Stimulated activated naive CD8-positive, alpha-beta T cell treated with anti-CD3 and anti-CD28 coated beads, Interleukin-15, Interleukin-2, amounts not matched to agents 100 ng/mL and 50 ng/mL, for 24 hours (primary cell): Measurements from ENCODE around the gene IL13.
"Not testable (repeated sequence)": the region's sequence is repeated elsewhere in the genome, so short reads cannot be mapped to it uniquely, and the experiment has no call there.

Source experiments
- H3K27ac Mint-ChIP-seq: one replicate; pipeline ENCODE4 v1.8.0; 2021; ENCODE audit warnings: mild to moderate bottlenecking, mixed read lengths
- H3K27me3 Mint-ChIP-seq: one replicate; pipeline ENCODE4 v1.8.0; 2021; ENCODE audit warnings: mixed read lengths
- H3K36me3 Mint-ChIP-seq: one replicate; pipeline ENCODE4 v1.8.0; 2021; ENCODE audit warnings: low read depth, mixed read lengths
- H3K4me1 Mint-ChIP-seq: one replicate; pipeline ENCODE4 v1.8.0; 2021; ENCODE audit warnings: low read depth, mixed read lengths
- H3K4me3 Mint-ChIP-seq: one replicate; pipeline ENCODE4 v1.8.0; 2021; ENCODE audit warnings: mild to moderate bottlenecking, mixed read lengths
- H3K9me3 Mint-ChIP-seq: one replicate; pipeline ENCODE4 v1.8.0; 2021; ENCODE audit warnings: mixed read lengths

IL13 gene

DNA sequence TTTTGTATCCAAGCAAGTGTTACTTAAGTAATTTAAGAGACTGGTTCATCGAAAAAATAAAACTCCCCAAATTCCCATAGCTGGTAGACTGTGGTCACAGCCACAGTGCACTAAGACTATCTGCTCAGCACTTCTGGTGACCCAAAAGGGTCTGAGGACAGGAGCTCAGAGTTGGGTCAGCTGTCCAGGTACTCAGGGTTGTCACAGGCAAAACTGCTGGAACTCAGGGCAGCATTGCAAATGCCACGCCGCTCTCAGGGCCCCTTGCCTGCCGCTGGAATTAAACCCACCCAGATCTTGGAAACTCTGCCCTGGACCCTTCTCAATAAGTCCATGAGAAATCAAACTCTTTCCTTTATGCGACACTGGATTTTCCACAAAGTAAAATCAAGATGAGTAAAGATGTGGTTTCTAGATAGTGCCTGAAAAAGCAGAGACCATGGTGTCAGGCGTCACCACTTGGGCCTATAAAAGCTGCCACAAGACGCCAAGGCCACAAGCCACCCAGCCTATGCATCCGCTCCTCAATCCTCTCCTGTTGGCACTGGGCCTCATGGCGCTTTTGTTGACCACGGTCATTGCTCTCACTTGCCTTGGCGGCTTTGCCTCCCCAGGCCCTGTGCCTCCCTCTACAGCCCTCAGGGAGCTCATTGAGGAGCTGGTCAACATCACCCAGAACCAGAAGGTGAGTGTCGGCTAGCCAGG is at the start of gene IL13:
TSS of gene IL13 (plus strand) at position 498 of the 705 bp plus-strand sequence. CDS start at position 512, 14 bp downstream.
- no peaks in the 10 kb centered on the region for H3K36me3 Mint-ChIP-seq
- peak within 1 kb of the TSS; percentile 49 for H3K4me3 Mint-ChIP-seq
- no peaks in the 10 kb centered on the region for H3K9me3 Mint-ChIP-seq
- H3K27ac Mint-ChIP-seq: peak within 1 kb of the TSS; percentile 74
- peaks cover 52% of the 10 kb centered on the region for H3K4me1 Mint-ChIP-seq
- peaks cover 32% of the 10 kb centered on the region for H3K27me3 Mint-ChIP-seq

DNA sequence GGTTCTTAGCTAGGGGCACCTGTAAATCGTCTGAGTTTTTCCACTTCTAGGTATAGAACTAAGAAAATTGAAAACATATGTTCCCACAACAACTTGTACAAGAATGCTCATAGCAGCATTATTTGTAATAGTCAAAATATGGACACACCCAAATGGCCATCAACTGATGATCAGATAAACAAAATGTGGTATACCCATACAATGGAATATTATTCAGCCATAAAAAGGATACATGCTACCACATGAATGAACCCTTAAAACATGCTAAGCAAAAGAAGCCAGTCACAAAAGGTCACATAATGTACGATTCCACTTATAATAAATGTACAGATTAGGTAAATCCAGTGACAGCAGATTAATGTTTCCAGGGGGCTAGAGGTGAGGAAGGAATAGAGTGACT is 46.0 kb upstream of the IL13 start:
- Mint-ChIP-seq H3K36me3 (peaks cover 71% of the 10 kb centered on the region), H3K4me3 (no peak overlapping the region), H3K27me3 (no peaks in the 10 kb centered on the region), H3K27ac (no peak overlapping the region), H3K9me3 (peaks cover 3% of the 10 kb centered on the region), H3K4me1 (no peaks in the 10 kb centered on the region)

DNA sequence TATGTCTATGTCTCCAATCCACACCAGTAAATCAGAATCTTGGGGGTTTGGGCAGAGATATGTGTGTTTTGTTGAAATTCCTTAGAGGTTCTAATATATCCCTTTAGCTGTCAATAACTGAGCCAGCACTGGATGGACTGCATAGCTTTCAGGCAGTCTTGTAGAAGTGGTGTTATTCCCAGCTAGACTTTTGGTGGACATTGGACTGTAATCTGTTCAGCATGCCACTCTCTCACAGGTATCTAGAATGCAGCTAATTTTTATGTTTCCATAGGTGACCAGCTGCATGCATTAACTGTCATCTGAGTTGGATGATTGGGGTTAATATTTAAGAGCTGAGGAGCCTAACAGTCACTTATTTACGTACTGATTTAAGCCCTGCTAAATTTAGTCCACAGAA is 45.1 kb upstream of the IL13 start:
- Mint-ChIP-seq H3K4me1 (no peaks in the 10 kb centered on the region), H3K27me3 (no peaks in the 10 kb centered on the region), H3K4me3 (no peak overlapping the region), H3K27ac (no peak overlapping the region), H3K36me3 (peaks cover 76% of the 10 kb centered on the region), H3K9me3 (peaks cover 3% of the 10 kb centered on the region)

DNA sequence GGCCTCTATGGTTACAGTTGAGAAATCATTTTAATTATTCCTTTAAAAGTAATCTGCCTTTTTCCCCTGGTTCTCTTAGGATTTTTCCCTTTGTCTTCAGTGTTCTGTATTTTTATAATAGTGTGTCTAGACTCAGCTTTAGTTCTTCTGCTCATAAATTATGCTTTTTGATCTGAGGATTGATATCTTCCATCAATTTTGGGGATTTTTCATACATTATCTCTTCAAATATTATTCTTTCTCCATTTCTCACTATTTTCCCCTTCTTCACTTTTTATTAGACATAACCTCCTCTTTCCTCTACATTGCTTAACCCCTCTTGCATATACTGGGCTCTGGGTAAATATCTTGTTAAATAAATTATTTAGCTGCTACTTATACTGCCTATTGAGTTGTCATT is 36.3 kb upstream of the IL13 start:
- H3K36me3 Mint-ChIP-seq: peaks cover 58% of the 10 kb centered on the region
- H3K9me3 Mint-ChIP-seq: no peaks in the 10 kb centered on the region
- no peak overlapping the region for H3K27ac Mint-ChIP-seq
- H3K4me3 Mint-ChIP-seq: no peak overlapping the region
- H3K27me3 Mint-ChIP-seq: no peaks in the 10 kb centered on the region
- peaks cover 10% of the 10 kb centered on the region for H3K4me1 Mint-ChIP-seq

DNA sequence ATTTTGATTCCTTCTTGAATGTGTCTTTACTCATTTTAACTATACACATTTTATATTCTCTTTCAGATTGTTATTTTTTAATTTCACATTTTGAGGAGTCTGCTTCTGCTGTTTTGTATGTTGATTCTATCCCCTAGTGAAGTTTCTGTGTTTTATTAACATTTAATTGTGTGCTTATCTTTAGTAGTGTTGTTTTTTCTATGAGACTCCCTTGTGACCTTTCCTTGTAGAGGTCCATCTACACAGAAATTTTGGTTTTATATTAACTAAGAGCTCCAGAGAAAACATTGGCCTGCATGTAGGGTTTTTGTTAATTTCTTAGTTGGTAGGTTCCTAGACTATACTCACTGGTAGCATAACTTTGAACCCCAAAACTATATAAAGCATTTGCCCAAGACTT is 35.4 kb upstream of the IL13 start:
- Mint-ChIP-seq H3K36me3 (peaks cover 51% of the 10 kb centered on the region), H3K4me3 (no peak overlapping the region), H3K4me1 (peaks cover 10% of the 10 kb centered on the region), H3K27ac (no peak overlapping the region), H3K27me3 (no peaks in the 10 kb centered on the region), H3K9me3 (no peaks in the 10 kb centered on the region)

DNA sequence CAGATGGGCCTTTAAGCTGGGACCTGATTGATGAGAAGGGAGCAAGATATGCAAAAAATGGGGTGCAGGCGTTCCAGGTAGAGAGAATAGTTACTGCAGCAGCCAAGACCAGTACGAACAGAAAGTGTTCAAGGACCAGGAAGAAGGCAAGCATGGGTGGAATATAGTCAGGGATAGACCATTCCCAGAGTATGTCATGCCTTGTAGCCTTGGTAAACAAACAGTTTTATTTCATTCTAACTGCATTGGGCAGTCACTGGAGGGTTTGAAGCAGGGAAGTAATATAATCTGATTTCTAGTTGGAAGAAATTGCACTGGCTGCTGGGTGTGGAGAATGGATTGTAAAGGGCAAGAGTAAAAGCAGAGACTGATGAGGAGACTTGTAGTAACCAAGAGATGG is 30.5 kb upstream of the IL13 start:
- Mint-ChIP-seq H3K27ac (no peak overlapping the region), H3K9me3 (no peaks in the 10 kb centered on the region), H3K4me3 (no peak overlapping the region), H3K36me3 (peaks cover 45% of the 10 kb centered on the region), H3K4me1 (peaks cover 27% of the 10 kb centered on the region), H3K27me3 (no peaks in the 10 kb centered on the region)

DNA sequence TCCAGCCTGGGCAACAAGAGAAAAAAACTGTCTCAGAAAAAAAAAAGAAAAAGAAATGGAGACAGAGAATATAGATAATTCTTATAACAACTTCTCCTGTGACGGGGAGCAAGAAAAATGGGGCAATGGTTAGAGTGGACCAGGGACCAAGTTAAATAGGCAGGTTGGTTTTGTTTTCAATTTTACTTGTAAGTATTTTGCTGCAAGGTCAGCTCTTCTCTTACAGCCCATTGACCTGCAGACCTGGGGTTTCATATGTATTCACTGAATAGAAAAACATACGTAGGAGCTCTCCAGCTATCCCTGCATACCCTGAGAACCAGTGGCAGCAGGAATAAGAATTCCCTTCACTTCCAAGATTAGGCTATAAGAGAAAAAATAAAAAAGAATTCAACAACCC is 29.2 kb upstream of the IL13 start:
- Mint-ChIP-seq H3K9me3 (no peaks in the 10 kb centered on the region), H3K4me3 (no peak overlapping the region), H3K4me1 (peaks cover 18% of the 10 kb centered on the region), H3K27me3 (no peaks in the 10 kb centered on the region), H3K36me3 (peaks cover 47% of the 10 kb centered on the region), H3K27ac (peak overlapping the region; percentile 56)

DNA sequence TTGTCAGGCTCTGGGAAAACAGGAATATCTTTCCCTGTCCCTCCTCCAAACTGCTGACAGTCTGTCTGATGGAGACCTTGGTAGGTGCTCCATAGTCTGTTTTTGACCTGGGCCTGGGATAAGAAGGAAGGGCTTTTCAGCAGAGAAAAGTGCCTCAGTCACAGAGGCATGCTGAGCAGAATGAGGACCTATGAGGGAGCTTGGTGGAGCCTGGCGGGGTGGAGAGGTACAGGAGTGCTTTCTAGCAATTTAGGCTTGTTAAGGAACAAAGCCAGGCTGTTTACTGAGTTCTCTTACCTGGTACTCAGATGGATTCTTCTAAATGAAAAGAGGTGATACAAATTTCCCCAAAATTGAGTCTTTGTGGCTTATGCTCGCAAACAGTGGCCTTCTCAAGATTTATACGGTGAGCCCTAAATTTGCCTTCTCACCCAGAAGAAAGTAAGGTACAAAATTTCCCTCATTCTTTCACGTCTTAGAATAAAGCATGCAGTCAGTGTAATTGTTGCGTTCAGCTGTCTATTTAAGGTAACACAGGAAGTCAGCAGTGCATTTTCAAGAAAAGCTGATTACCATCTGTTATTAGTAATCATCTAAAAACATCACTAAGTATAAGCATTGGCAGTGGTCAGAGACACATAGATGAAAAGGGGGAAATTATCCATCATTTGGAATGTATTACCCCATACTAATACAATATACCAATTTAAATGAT is 28.6 kb upstream of the IL13 start:
- peaks cover 49% of the 10 kb centered on the region for H3K36me3 Mint-ChIP-seq
- peak overlapping the region; percentile 56 for H3K27ac Mint-ChIP-seq
- H3K4me1 Mint-ChIP-seq: peaks cover 17% of the 10 kb centered on the region
- no peaks in the 10 kb centered on the region for H3K27me3 Mint-ChIP-seq
- no peaks in the 10 kb centered on the region for H3K9me3 Mint-ChIP-seq
- H3K4me3 Mint-ChIP-seq: no peak overlapping the region

DNA sequence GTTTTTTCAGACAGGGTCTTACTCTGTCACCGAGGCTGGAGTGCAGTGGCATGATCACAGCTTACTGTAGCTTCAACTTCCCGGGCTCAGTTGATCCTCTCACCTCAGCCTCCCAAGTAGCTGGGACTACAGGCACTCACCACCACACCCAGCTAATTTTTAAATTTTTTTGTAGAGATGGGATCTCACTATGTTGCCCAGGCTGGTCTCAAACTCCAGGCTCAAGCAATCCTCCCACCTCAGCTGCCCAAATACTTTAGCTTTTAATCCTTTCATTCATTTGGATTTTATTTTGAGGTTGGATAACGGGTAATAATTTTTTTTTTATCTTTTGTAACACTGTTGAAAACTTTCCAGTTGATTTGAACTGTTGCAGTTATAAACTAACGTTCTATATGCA is 24.4 kb upstream of the IL13 start:
- Mint-ChIP-seq H3K36me3 (peaks cover 61% of the 10 kb centered on the region), H3K4me1 (peaks cover 55% of the 10 kb centered on the region)
- H3K27ac Mint-ChIP-seq, H3K4me3 Mint-ChIP-seq, H3K9me3 Mint-ChIP-seq, H3K27me3 Mint-ChIP-seq: not testable (repeated sequence)

DNA sequence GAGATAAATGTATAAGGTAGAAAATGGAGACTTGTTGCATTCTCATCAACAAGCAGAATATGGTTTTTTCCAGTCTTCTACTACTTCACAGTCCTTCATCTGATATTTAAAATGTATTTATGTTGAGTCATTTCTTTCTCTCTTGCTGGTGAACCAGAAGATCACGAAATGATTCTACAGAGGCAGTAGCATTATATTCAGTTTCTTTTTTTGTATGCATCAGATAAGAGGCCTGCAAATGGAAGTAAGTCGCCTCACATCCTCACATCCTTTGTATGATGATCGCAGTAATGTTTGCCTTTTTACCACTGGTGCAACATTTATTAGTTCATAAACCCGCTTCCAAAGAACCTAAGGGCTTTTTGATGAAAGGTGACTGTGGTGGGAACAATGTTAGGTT is 22.1 kb upstream of the IL13 start:
- Mint-ChIP-seq H3K27ac (peak overlapping the region; percentile 75), H3K36me3 (peaks cover 74% of the 10 kb centered on the region), H3K4me1 (peaks cover 68% of the 10 kb centered on the region)

DNA sequence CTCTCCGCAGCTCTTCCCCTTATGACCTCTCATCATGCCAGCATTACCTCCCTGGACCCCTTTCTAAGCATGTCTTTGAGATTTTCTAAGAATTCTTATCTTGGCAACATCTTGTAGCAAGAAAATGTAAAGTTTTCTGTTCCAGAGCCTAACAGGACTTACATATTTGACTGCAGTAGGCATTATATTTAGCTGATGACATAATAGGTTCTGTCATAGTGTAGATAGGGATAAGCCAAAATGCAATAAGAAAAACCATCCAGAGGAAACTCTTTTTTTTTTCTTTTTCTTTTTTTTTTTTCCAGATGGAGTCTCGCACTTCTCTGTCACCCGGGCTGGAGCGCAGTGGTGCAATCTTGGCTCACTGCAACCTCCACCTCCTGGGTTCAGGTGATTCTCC is 20.7 kb upstream of the IL13 start:
- Mint-ChIP-seq H3K27me3 (no peaks in the 10 kb centered on the region), H3K4me3 (no peak overlapping the region), H3K36me3 (peaks cover 72% of the 10 kb centered on the region), H3K4me1 (peaks cover 76% of the 10 kb centered on the region), H3K9me3 (no peaks in the 10 kb centered on the region), H3K27ac (peak overlapping the region; percentile 29)

More for the DNA sequence above, 22.1 kb upstream of the IL13 start:
- H3K27me3 Mint-ChIP-seq: no peaks in the 10 kb centered on the region
- no peaks in the 10 kb centered on the region for H3K9me3 Mint-ChIP-seq
- H3K4me3 Mint-ChIP-seq: peak overlapping the region; percentile 41

DNA sequence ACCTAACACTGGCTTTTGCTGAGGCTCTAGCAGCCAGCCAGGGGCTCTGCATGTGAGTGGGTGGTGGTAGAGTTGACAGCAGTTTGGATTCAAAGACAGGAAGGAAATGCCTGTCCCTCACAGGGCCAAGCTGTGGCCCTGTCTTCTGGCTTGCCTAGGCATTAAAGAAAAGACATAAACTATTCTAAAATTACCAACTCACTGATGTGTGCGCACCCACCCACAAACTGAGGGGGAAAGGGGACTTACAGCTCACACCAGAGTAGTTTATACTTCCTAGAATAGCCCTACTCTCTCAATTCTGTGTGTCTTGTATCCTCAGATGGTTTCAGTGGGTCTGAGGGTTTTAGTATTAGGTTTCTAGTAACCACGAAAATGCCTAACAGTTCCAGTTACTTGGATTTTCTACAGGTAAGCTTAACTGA is 18.3 kb upstream of the IL13 start:
- Mint-ChIP-seq H3K36me3 (peaks cover 76% of the 10 kb centered on the region), H3K9me3 (no peaks in the 10 kb centered on the region), H3K4me1 (peaks cover 86% of the 10 kb centered on the region), H3K27me3 (no peaks in the 10 kb centered on the region), H3K27ac (no peak overlapping the region), H3K4me3 (no peak overlapping the region)

DNA sequence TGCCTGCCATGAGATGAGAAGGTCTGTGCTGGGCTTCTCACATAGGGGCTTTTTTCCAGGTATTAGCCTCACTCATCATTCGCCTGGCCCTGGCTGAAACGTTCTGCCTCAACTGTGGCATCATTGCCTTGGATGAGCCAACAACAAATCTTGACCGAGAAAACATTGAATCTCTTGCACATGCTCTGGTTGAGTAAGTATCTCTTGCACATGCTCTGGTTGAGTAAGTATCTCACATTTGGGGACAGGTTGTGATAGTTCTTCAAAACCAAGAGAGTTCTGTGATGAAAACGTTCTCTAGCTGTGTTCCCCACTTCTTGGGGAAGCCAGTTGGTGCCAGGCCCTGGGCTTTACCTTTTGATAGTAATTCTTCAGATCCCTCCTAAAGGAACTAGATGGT is 17.4 kb upstream of the IL13 start:
- peak overlapping the region; percentile 85 for H3K27ac Mint-ChIP-seq
- no peak overlapping the region for H3K4me3 Mint-ChIP-seq
- H3K4me1 Mint-ChIP-seq: peaks cover 77% of the 10 kb centered on the region
- no peaks in the 10 kb centered on the region for H3K9me3 Mint-ChIP-seq
- peaks cover 79% of the 10 kb centered on the region for H3K36me3 Mint-ChIP-seq
- H3K27me3 Mint-ChIP-seq: no peaks in the 10 kb centered on the region

DNA sequence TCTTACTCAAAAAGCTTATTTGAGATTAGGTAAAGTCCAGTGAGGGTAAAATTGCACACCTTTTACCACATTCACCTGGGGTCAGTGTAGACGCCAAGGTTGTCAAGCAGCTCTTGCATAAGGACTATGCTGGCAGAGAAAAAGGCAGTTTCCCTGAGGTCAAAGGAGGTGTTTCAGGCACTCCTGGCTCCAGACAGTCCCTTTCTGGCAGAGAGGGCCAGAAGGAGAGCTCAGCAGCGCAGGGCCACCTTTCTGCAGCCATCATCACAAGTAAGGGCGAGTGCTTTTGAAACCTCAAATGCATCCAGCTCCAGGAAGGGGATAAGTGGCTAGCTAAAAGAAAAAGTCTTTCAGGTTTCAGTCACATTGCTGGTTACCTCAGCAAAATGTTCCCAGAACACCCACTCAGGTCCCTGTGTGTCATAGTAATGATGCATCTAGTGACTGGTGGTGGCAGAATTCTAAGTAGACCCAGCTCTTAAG is 16.7 kb upstream of the IL13 start:
- H3K4me3 Mint-ChIP-seq: no peak overlapping the region
- H3K27ac Mint-ChIP-seq: peak overlapping the region; percentile 85
- peaks cover 76% of the 10 kb centered on the region for H3K36me3 Mint-ChIP-seq

DNA sequence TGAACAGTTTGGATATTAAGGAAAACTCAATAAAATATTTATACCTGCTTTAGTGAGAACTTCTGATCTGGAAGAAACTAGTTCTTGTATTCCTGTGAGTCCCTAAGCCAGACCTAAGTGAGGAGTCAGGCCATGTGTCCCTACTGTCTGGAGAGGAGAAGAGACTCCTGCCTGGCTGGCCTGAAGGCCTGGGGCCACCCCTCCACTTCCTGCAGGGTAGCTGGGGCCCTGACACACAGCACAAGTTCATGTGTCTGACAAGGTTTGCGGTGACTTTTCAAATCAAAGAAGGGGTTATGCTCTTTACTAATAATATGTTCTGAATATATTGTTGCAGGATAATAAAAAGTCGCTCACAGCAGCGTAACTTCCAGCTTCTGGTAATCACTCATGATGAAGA is 16.1 kb upstream of the IL13 start:
- Mint-ChIP-seq H3K27me3 (no peaks in the 10 kb centered on the region), H3K4me3 (peak overlapping the region; percentile 26), H3K36me3 (peaks cover 72% of the 10 kb centered on the region), H3K4me1 (peaks cover 65% of the 10 kb centered on the region), H3K27ac (peak overlapping the region; percentile 79), H3K9me3 (no peaks in the 10 kb centered on the region)

More for the DNA sequence above, 16.7 kb upstream of the IL13 start:
- H3K27me3 Mint-ChIP-seq: no peaks in the 10 kb centered on the region
- no peaks in the 10 kb centered on the region for H3K9me3 Mint-ChIP-seq
- H3K4me1 Mint-ChIP-seq: peaks cover 70% of the 10 kb centered on the region
